Measurements from ENCODE around the gene PARP1.

Gene PARP1

GRCh38 chr1:226381226-226381998 is 26.5 kb downstream of the PARP1 start:
- DNase-seq (ENCODE audit: low read depth in 1 of 2, low spot score in 1 of 2): no peak

GRCh38 chr1:226378071-226378470 is 29.8 kb downstream of the PARP1 start:
- DNase-seq (ENCODE audit: low read depth in 1 of 2, low spot score in 1 of 2): no peak

GRCh38 chr1:226376300-226376699 is 31.6 kb downstream of the PARP1 start:
- DNase-seq (ENCODE audit: low read depth in 1 of 2, low spot score in 1 of 2): no peak

- no peak for DNase-seq (ENCODE audit: low read depth in 1 of 2, low spot score in 1 of 2)
These were observed 34.5 kb downstream of the PARP1 start for GRCh38 chr1:226373376-226373775.

GRCh38 chr1:226372885-226373284 is 35.0 kb downstream of the PARP1 start:
- no peak for DNase-seq (ENCODE audit: low read depth in 1 of 2, low spot score in 1 of 2)

GRCh38 chr1:226371866-226372490 is 35.9 kb downstream of the PARP1 start:
- DNase-seq (ENCODE audit: low read depth in 1 of 2, low spot score in 1 of 2): no peak

- DNase-seq (ENCODE audit: low read depth in 1 of 2, low spot score in 1 of 2): no peak
These were observed 36.7 kb downstream of the PARP1 start for GRCh38 chr1:226371027-226371694.

GRCh38 chr1:226370144-226370923 is 37.6 kb downstream of the PARP1 start:
- DNase-seq (ENCODE audit: low read depth in 1 of 2, low spot score in 1 of 2): no peak

GRCh38 chr1:226369110-226369509 is 38.8 kb downstream of the PARP1 start:
- no peak for DNase-seq (ENCODE audit: low read depth in 1 of 2, low spot score in 1 of 2)

GRCh38 chr1:226366290-226366689 is 41.6 kb downstream of the PARP1 start:
- no peak for DNase-seq (ENCODE audit: low read depth in 1 of 2, low spot score in 1 of 2)

GRCh38 chr1:226365831-226366231 is 42.1 kb downstream of the PARP1 start:
- DNase-seq (ENCODE audit: low read depth in 1 of 2, low spot score in 1 of 2): no peak

- DNase-seq (ENCODE audit: low read depth in 1 of 2, low spot score in 1 of 2): no peak
These were observed 42.9 kb downstream of the PARP1 start for GRCh38 chr1:226364901-226365565.

GRCh38 chr1:226364514-226364899 is 43.4 kb downstream of the PARP1 start:
- no peak for DNase-seq (ENCODE audit: low read depth in 1 of 2, low spot score in 1 of 2)

GRCh38 chr1:226363801-226364513 is 43.9 kb downstream of the PARP1 start:
- DNase-seq (ENCODE audit: low read depth in 1 of 2, low spot score in 1 of 2): no peak

- no peak for DNase-seq (ENCODE audit: low read depth in 1 of 2, low spot score in 1 of 2)
These were observed 44.9 kb downstream of the PARP1 start for GRCh38 chr1:226362891-226363447.

- DNase-seq (ENCODE audit: low read depth in 1 of 2, low spot score in 1 of 2): no peak
These were observed 45.5 kb downstream of the PARP1 start for GRCh38 chr1:226362361-226362760.

- DNase-seq (ENCODE audit: low read depth in 1 of 2, low spot score in 1 of 2): no peak
These were observed 47.7 kb downstream of the PARP1 start for GRCh38 chr1:226360106-226360746.

- DNase-seq (ENCODE audit: low read depth in 1 of 2, low spot score in 1 of 2): no peak
These were observed 50.5 kb downstream of the PARP1 start for GRCh38 chr1:226357416-226357815.

Measured in activated CD4-positive, alpha-beta T cell treated with anti-CD3 and anti-CD28 coated beads, Interleukin-2, amount 50 U/mL, for 24 hours (primary cell).